ENCODE measurements around the gene SLC25A5.

DNA sequence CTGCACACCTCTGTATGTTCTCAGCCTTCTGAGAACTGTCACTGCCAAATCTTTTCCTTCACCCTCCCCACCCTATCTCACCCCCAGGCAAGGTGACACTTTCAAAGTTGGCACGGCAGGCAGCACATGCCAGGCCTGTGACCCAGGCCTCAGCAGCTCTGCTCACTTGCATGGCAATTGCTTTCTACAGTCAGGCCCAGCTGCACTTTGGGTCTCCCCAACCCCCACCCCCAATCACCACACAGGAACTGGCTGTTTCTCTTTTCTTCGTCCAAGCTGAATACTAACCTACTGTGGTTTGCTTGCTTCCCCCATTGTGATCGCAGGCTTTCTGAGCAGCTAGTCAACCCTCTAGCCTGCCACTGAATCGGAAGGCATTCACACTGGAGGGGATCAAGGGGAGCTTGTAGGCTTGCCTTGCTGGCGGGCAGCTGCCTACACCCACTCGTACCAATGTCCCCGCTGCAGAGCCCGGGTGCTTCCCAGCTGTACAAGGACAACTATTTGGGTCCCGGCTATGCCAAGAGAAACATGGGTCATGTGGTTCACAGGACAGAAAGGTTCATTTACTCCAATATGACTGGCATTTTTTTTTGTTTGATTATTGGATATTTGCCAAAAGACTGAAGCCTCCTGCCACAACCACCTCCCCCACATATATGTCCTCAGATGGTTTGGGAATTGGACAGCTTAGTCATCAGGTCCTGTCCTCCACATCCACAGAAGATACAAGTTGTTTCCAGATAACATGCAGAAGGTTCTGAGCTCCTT is 41.0 kb upstream of the SLC25A5 start:
- TF ChIP-seq SIN3A (IDR thresholded peaks at IDR 0.05; ENCODE audit: borderline replicate concordance, insufficient read depth, low read length) (no peak), POLR2AphosphoS5 (IDR thresholded peaks at IDR 0.05; ENCODE audit: low read depth, low read length) (no peak), TAF1 (IDR thresholded peaks at IDR 0.05; ENCODE audit: borderline replicate concordance, insufficient read depth, low read length) (no peak)
- TF ChIP-seq, protein P1, sequence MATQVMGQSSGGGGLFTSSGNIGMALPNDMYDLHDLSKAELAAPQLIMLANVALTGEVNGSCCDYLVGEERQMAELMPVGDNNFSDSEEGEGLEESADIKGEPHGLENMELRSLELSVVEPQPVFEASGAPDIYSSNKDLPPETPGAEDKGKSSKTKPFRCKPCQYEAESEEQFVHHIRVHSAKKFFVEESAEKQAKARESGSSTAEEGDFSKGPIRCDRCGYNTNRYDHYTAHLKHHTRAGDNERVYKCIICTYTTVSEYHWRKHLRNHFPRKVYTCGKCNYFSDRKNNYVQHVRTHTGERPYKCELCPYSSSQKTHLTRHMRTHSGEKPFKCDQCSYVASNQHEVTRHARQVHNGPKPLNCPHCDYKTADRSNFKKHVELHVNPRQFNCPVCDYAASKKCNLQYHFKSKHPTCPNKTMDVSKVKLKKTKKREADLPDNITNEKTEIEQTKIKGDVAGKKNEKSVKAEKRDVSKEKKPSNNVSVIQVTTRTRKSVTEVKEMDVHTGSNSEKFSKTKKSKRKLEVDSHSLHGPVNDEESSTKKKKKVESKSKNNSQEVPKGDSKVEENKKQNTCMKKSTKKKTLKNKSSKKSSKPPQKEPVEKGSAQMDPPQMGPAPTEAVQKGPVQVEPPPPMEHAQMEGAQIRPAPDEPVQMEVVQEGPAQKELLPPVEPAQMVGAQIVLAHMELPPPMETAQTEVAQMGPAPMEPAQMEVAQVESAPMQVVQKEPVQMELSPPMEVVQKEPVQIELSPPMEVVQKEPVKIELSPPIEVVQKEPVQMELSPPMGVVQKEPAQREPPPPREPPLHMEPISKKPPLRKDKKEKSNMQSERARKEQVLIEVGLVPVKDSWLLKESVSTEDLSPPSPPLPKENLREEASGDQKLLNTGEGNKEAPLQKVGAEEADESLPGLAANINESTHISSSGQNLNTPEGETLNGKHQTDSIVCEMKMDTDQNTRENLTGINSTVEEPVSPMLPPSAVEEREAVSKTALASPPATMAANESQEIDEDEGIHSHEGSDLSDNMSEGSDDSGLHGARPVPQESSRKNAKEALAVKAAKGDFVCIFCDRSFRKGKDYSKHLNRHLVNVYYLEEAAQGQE (IDR thresholded peaks at IDR 0.05; ENCODE audit: insufficient read depth in 1 of 2, low read depth in 2 of 2, low read length in 2 of 2): no peak

All from PFSK-1 (cell line).